GM06990 (cell line): Measurements from ENCODE around the gene FMN1.

Experiments used
- DNase-seq: peaks from one replicate; pipeline ENCODE4 v3.0.0-alpha.2; 2011; ENCODE audit not compliant: insufficient read length; ENCODE audit errors: extremely low read depth
- H3K27me3 ChIP-seq: replicated peaks from 2 replicates; pipeline ENCODE4 v1.6.0; 2011; ENCODE audit warnings: low read length; ENCODE audit not compliant: control insufficient read depth, insufficient read depth
- H3K36me3 ChIP-seq: 2 replicates; pipeline ENCODE4 v1.5.1; 2011; ENCODE audit warnings: low read length; ENCODE audit not compliant: control insufficient read depth, insufficient read depth
- H3K4me3 ChIP-seq: replicated peaks from 2 replicates; pipeline ENCODE4 v1.5.1; 2011; ENCODE audit warnings: low read depth, mild to moderate bottlenecking, control low read depth, low read length
- CTCF ChIP-seq: IDR thresholded peaks from 2 replicates; pipeline ENCODE4 v1.5.1; 2011; ENCODE audit warnings: low read length, control low read depth, mild to moderate bottlenecking, inconsistent platforms; ENCODE audit not compliant: insufficient read depth, poor library complexity, severe bottlenecking

The FMN1 gene

GRCh38 chr15:32802286-32802936 lies 392.1 kb downstream of the FMN1 start:
- Histone ChIP-seq H3K27me3 (no peaks in the 10 kb centered on the region), H3K36me3 (no peaks in the 10 kb centered on the region), H3K4me3 (no peak overlapping the region)
- TF ChIP-seq CTCF = no peak
- DNase-seq = no peak

GRCh38 chr15:32799936-32800535 lies 394.5 kb downstream of the FMN1 start:
- H3K27me3 ChIP-seq = no peaks in the 10 kb centered on the region
- no peak overlapping the region for H3K4me3 ChIP-seq
- no peaks in the 10 kb centered on the region for H3K36me3 ChIP-seq
- no peak for TF ChIP-seq CTCF
- no peak for DNase-seq

DNA sequence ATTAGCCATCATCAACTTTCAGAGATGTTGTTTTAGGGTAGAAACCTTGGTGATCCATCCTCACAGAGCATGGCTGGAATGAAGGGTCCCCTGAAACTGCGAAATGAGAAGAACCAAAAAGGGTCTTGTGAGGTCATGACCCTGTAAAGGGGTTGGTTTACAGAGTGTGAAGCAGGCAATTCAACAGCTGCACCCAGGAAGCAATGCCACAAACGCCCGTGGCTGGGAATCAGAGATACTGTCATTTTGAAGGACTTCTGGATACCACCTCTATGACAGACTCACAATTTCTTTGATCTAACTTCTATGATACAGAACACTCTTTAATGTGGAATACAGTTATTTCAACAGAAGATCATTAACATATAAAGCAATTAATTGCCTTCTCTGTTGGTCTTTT lies 397.7 kb downstream of the FMN1 start:
- Histone ChIP-seq H3K4me3 (no peak overlapping the region), H3K36me3 (no peaks in the 10 kb centered on the region), H3K27me3 (no peaks in the 10 kb centered on the region)
- TF ChIP-seq CTCF = no peak
- no peak for DNase-seq

- H3K27me3 ChIP-seq = no peaks in the 10 kb centered on the region
- DNase-seq = no peak
- H3K36me3 ChIP-seq = no peaks in the 10 kb centered on the region
- no peak overlapping the region for H3K4me3 ChIP-seq
- TF ChIP-seq CTCF = no peak
Observed at GRCh38 chr15:32794973-32795372, 399.5 kb downstream of the FMN1 start.

GRCh38 chr15:32792436-32792835 lies 402.1 kb downstream of the FMN1 start:
- H3K36me3 ChIP-seq = no peaks in the 10 kb centered on the region
- TF ChIP-seq CTCF = no peak
- no peaks in the 10 kb centered on the region for H3K27me3 ChIP-seq
- no peak for DNase-seq
- no peak overlapping the region for H3K4me3 ChIP-seq
